ENCODE data around the gene C9orf78.

C9orf78 gene

DNA sequence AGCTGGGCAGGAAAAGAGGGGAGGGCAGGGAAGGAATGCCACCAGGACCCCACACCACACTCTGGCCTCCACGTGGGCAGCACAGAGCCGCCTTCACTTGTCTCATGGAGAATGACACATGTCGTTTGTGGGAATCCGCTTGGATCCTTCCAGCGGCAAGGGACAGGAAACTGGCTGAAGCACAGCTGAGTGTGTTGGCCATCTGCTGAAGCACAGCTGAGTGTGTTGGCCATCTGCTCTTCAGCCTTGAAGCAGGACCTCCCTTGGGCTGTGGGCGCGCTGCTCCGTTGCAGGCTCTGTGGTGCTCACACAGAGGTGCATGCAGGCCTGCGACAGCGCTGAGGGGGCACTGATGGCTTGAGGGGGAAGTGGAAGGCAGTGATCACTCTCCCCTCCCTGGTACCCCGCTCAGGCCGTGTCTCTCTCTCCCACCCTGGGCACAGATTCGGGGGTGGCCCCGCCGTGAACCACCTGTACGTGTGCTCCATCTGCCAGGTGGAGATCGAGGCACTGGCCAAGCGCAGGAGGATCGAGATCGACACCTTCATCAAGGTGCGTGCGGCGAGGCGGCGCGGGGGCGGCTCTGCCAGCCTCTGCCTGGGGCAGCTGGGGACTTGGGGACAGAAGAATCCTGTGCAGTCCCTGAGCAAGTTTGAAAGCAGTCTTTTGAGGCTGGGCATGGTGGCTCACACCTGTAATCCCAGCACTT, 40.8 kb upstream of the C9orf78 start:
- Histone ChIP-seq H3K27ac (ENCODE audit: insufficient read depth, low read depth, low read length, poor library complexity, severe bottlenecking) (no peak overlapping the region), H3K4me1 (ENCODE audit: control insufficient read depth, insufficient read depth, low read length) (no peaks in the 10 kb centered on the region)
- WGBS, 2 experiments: 96% methylated on average over 27 of the region's 27 CpGs

DNA sequence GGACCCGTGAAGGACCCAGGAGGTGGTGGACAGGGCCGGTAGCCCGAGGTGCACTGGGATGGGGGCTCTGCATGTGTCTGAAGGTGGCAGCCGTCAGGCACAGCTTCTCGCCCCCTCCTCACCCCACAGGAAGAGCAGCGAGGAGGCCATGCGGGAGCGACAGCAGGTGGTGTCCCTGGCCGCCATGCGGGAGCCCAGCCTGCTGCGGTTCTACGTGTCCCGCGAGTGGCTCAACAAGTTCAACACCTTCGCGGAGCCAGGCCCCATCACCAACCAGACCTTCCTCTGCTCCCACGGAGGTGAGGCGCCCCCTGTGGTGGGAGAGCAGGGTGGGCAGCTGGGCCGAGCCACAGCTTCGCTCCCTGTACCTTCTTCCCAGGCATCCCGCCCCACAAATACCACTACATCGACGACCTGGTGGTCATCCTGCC, 40.1 kb upstream of the C9orf78 start:
- Histone ChIP-seq H3K27ac (ENCODE audit: insufficient read depth, low read depth, low read length, poor library complexity, severe bottlenecking) (no peak overlapping the region), H3K36me3 (ENCODE audit: control insufficient read depth, insufficient read depth, low read length) (peaks cover 6% of the 10 kb centered on the region), H3K27me3 (ENCODE audit: control insufficient read depth, insufficient read depth, low read length, poor library complexity, severe bottlenecking) (no peaks in the 10 kb centered on the region), H3K9me3 (ENCODE audit: control insufficient read depth, low read length) (no peaks in the 10 kb centered on the region), H3K4me1 (ENCODE audit: control insufficient read depth, insufficient read depth, low read length) (no peaks in the 10 kb centered on the region), H3K4me3 (ENCODE audit: insufficient read depth, low read depth, low read length) (no peak overlapping the region)
- WGBS, 2 experiments: 88 to 89% methylated on average over 23 of the region's 23 CpGs

More for the DNA sequence above, 40.8 kb upstream of the C9orf78 start:
- Histone ChIP-seq H3K27me3 (ENCODE audit: control insufficient read depth, insufficient read depth, low read length, poor library complexity, severe bottlenecking) (no peaks in the 10 kb centered on the region), H3K36me3 (ENCODE audit: control insufficient read depth, insufficient read depth, low read length) (peaks cover 6% of the 10 kb centered on the region), H3K4me3 (ENCODE audit: insufficient read depth, low read depth, low read length) (no peak overlapping the region), H3K9me3 (ENCODE audit: control insufficient read depth, low read length) (no peaks in the 10 kb centered on the region)

DNA sequence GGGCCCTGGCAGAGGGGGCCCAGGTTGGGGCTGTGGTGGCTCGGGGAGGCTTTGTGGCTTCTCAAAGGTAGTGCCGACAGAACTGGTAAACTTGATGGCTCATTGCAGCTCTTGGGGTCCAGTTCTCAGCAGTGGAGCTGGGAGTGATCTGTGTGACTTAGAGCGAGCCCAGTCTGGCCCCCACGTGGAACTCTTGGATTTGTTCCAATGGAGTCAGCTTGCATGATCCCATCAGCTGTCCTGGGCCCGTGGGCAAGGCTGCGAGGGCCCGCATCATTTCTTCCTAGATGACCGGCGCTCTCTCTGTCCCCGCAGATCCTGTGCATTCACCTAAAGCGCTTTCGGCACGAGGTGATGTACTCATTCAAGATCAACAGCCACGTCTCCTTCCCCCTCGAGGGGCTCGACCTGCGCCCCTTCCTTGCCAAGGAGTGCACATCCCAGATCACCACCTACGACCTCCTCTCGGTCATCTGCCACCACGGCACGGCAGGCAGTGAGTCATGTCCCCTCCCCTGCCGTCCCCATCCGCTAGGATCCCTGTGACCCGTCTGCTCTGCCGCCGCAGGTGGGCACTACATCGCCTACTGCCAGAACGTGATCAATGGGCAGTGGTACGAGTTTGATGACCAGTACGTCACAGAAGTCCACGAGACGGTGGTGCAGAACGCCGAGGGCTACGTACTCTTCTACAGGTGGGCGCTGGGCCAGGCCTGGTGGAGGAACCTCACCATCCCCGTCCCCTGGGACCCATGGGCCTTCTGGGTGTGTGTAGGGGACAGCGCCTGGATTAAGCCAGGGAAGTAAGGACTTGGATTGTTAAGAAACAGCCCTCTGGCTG, 39.4 kb upstream of the C9orf78 start:
- Histone ChIP-seq H3K27me3 (ENCODE audit: control insufficient read depth, insufficient read depth, low read length, poor library complexity, severe bottlenecking) (no peaks in the 10 kb centered on the region), H3K27ac (ENCODE audit: insufficient read depth, low read depth, low read length, poor library complexity, severe bottlenecking) (no peak overlapping the region), H3K4me3 (ENCODE audit: insufficient read depth, low read depth, low read length) (no peak overlapping the region), H3K9me3 (ENCODE audit: control insufficient read depth, low read length) (no peaks in the 10 kb centered on the region), H3K36me3 (ENCODE audit: control insufficient read depth, insufficient read depth, low read length) (peaks cover 6% of the 10 kb centered on the region), H3K4me1 (ENCODE audit: control insufficient read depth, insufficient read depth, low read length) (no peaks in the 10 kb centered on the region)
- WGBS, 2 experiments: 95% methylated on average over 38 of the region's 38 CpGs

DNA sequence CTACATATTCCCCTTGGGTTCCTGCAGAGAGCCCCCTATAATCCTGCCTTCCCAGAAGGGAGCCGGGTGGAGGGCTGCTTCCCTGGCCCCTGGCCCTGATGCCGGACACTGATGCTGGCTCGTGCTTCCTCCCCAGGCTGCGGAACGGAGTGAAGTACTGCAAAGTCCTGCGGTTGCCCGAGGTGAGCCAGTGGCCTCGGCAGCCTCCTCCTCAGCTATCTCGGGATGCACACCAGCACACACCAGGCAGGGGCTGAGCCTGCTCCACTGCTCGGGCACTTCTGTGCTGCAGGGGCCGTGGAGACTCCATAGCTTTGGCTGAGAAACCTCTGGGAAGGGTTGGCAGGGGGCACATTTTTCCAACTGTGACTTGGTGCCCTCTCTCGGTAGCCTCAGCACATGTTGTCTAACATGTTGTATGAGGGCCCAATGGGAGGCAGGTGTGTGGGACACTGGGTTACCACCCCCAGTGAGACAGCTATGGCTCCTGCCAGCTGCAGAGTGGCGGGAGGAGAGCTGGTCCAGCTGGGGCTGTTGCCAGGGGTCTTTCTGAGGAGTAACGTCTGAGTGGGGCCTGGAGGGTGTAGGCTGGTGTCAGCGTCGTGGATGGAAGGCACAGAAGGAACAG, 38.6 kb upstream of the C9orf78 start:
- 86 to 88% methylated on average over 16 of the region's 16 CpGs for WGBS, 2 experiments
- Histone ChIP-seq H3K27me3 (ENCODE audit: control insufficient read depth, insufficient read depth, low read length, poor library complexity, severe bottlenecking) (no peaks in the 10 kb centered on the region), H3K36me3 (ENCODE audit: control insufficient read depth, insufficient read depth, low read length) (peaks cover 6% of the 10 kb centered on the region), H3K4me1 (ENCODE audit: control insufficient read depth, insufficient read depth, low read length) (no peaks in the 10 kb centered on the region), H3K4me3 (ENCODE audit: insufficient read depth, low read depth, low read length) (no peak overlapping the region), H3K27ac (ENCODE audit: insufficient read depth, low read depth, low read length, poor library complexity, severe bottlenecking) (no peak overlapping the region), H3K9me3 (ENCODE audit: control insufficient read depth, low read length) (no peaks in the 10 kb centered on the region)

DNA sequence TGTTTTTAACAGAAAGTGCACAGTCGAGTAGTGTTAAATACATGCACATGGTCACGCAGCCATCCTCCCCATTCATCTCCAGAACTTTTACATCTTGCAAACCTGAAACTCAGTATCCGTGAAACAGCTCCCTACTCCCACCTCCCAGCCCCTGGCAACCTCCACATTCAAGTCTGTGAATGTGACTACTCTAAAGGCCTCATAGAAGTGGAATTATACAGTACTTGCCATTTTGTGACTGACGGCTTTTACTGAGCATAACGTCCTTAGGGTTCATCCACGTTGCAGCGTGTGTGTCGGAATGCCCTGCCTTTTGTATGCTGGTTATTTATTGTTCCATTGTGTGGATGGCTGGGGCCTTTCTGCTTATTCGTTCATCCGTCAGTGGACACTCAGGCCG, 36.0 kb upstream of the C9orf78 start:
- Histone ChIP-seq H3K4me3 (ENCODE audit: insufficient read depth, low read depth, low read length) (no peak overlapping the region), H3K9me3 (ENCODE audit: control insufficient read depth, low read length) (no peaks in the 10 kb centered on the region), H3K4me1 (ENCODE audit: control insufficient read depth, insufficient read depth, low read length) (no peaks in the 10 kb centered on the region), H3K27me3 (ENCODE audit: control insufficient read depth, insufficient read depth, low read length, poor library complexity, severe bottlenecking) (no peaks in the 10 kb centered on the region), H3K27ac (ENCODE audit: insufficient read depth, low read depth, low read length, poor library complexity, severe bottlenecking) (no peak overlapping the region), H3K36me3 (ENCODE audit: control insufficient read depth, insufficient read depth, low read length) (peaks cover 10% of the 10 kb centered on the region)
- WGBS, 2 experiments: 91 to 94% methylated on average over 11 of the region's 11 CpGs

DNA sequence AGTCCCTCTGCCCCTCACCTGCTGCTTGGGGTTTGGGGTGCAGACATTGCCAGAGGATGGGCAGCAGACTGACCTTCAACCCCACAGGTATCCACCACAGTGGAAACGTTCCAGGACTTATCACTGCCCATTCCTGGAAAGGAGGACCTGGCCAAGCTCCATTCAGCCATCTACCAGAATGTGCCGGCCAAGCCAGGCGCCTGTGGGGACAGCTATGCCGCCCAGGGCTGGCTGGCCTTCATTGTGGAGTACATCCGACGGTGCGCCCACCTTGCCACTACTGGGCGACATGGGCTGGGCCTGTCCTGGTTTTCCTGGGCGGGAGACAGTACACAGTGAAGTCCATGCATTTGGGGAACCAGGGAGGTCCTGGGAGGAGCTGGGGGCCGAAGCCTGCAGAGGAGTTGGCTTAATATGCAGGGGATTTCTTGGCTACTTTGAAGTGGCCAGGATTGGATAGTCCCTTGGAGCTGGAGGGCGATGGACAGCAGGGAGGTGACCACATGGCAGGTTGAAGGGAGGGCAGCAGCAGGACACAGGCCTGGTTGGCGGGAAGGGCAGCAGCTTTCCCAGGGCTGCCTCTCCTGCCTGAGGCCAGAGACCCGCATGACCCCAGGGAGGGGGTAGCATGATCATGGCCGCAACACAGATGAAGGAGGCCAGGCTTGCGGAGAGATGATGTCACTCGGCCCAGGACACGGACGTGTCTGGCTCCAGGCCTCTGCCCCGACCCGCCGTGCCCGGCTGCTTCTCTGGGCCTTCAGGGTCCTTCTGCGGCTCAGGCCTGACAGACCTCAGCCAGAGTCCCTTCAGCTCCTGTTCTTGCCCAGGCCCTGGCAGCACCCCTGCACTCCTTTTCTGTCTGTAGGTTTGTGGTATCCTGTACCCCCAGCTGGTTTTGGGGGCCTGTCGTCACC, 34.8 kb upstream of the C9orf78 start:
- H3K4me3 ChIP-seq (ENCODE audit: insufficient read depth, low read depth, low read length): no peak overlapping the region
- WGBS, 2 experiments: 92% methylated on average over 24 of the region's 24 CpGs

DNA sequence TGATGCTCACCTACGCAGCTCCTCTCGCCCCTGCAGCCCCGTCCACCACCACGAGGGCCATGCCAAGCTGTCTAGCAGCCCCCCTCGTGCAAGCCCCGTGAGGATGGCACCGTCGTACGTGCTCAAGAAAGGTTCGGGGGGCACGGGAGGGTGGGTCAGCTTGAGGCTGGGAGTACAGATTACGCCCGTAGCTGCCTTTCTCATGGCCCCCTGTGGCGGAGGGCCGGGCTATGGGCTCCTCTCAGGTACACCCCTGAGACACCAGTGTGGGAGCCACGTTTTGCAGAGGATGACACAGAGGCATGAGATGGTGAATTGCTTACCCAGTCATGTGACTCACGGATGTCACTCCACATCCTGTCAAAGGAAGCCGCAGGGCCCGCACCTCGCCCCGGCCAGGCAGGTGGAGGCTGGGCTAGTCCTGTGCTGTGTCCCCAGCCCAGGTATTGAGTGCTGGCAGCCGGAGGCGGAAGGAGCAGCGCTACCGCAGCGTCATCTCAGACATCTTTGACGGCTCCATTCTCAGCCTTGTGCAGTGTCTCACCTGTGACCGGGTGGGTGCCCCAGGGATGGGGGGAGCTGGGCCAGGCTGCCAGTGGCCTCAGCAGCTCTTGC, 33.9 kb upstream of the C9orf78 start:
- H3K27ac ChIP-seq (ENCODE audit: insufficient read depth, low read depth, low read length, poor library complexity, severe bottlenecking): no peak overlapping the region
- H3K36me3 ChIP-seq (ENCODE audit: control insufficient read depth, insufficient read depth, low read length): peaks cover 8% of the 10 kb centered on the region
- WGBS, 2 experiments: 95% methylated on average over 28 of the region's 28 CpGs
- no peaks in the 10 kb centered on the region for H3K9me3 ChIP-seq (ENCODE audit: control insufficient read depth, low read length)
- H3K4me3 ChIP-seq (ENCODE audit: insufficient read depth, low read depth, low read length): no peak overlapping the region
- no peaks in the 10 kb centered on the region for H3K4me1 ChIP-seq (ENCODE audit: control insufficient read depth, insufficient read depth, low read length)
- no peaks in the 10 kb centered on the region for H3K27me3 ChIP-seq (ENCODE audit: control insufficient read depth, insufficient read depth, low read length, poor library complexity, severe bottlenecking)

More for the DNA sequence above, 34.8 kb upstream of the C9orf78 start:
- H3K27me3 ChIP-seq (ENCODE audit: control insufficient read depth, insufficient read depth, low read length, poor library complexity, severe bottlenecking): no peaks in the 10 kb centered on the region
- peaks cover 8% of the 10 kb centered on the region for H3K36me3 ChIP-seq (ENCODE audit: control insufficient read depth, insufficient read depth, low read length)
- no peaks in the 10 kb centered on the region for H3K9me3 ChIP-seq (ENCODE audit: control insufficient read depth, low read length)
- H3K27ac ChIP-seq (ENCODE audit: insufficient read depth, low read depth, low read length, poor library complexity, severe bottlenecking): no peak overlapping the region
- no peaks in the 10 kb centered on the region for H3K4me1 ChIP-seq (ENCODE audit: control insufficient read depth, insufficient read depth, low read length)

DNA sequence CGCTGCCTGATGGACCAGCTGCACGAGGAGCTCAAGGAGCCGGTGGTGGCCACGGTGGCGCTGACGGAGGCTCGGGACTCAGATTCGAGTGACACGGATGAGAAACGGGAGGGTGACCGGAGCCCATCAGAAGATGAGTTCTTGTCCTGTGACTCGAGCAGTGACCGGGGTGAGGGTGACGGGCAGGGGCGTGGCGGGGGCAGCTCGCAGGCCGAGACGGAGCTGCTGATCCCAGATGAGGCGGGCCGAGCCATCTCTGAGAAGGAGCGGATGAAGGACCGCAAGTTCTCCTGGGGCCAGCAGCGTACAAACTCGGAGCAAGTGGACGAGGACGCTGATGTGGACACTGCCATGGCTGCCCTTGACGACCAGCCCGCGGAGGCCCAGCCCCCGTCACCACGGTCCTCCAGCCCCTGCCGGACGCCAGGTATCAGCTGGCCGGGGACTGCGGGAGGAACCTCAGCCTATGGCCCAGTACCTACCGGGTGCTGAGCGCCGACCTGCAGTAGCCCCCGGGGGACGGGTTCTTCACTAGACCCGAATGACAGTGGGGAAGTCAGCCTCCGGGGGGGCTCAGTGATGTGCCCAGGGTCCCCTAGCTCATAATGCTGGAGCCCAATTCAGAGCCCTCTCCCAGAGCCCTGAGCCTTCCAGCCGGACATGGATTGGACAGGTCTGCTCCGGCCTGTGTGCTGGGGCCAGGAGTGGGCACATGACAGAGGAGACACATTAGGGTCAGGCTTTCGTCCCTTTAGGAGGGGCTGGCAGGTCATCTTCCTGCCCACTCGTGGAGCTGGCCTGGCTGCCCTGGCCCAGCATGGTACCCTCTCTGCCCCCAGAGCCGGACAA, 33.2 kb upstream of the C9orf78 start:
- 89 to 90% methylated on average over 48 of the region's 48 CpGs for WGBS, 2 experiments
- H3K27me3 ChIP-seq (ENCODE audit: control insufficient read depth, insufficient read depth, low read length, poor library complexity, severe bottlenecking): no peaks in the 10 kb centered on the region

More for the DNA sequence above, 33.2 kb upstream of the C9orf78 start:
- H3K4me1 ChIP-seq (ENCODE audit: control insufficient read depth, insufficient read depth, low read length): no peaks in the 10 kb centered on the region
- H3K4me3 ChIP-seq (ENCODE audit: insufficient read depth, low read depth, low read length): no peak overlapping the region
- H3K9me3 ChIP-seq (ENCODE audit: control insufficient read depth, low read length): no peaks in the 10 kb centered on the region
- H3K36me3 ChIP-seq (ENCODE audit: control insufficient read depth, insufficient read depth, low read length): peaks cover 8% of the 10 kb centered on the region
- no peak overlapping the region for H3K27ac ChIP-seq (ENCODE audit: insufficient read depth, low read depth, low read length, poor library complexity, severe bottlenecking)
